GM12873 (cell line): ENCODE results near the gene ZYX.
A peak's percentile ranks its signal among the peaks of the same experiment; 100 is the strongest.

Experiments used
- TF ChIP-seq, protein P1 (sequence below): IDR thresholded peaks from 2 replicates; pipeline ENCODE4 v1.5.1; 2012; ENCODE audit warnings: low read depth, mild to moderate bottlenecking, moderate library complexity, low read length, control low read depth; ENCODE audit not compliant: insufficient read depth; ENCODE audit errors: missing control alignments

ZYX gene

DNA sequence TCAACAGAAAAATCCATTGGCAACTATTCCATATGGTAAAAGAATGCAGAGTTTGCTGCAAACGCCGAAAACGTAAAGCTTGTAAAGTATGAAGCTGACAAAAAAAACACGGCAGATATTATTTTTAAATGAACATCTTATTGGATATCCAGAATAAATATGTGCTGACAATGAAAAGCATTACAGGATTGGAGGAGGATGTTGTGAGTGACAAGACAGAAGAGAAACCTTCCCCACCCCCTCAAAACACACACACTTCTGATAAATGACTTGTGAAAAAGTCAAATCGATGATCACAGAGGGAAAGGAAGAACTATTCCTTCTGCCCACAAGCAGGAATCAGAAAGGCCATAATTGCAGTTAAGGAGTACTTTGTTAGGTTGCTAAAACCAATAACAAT lies 33.2 kb upstream of the ZYX start:
- TF ChIP-seq, protein P1, sequence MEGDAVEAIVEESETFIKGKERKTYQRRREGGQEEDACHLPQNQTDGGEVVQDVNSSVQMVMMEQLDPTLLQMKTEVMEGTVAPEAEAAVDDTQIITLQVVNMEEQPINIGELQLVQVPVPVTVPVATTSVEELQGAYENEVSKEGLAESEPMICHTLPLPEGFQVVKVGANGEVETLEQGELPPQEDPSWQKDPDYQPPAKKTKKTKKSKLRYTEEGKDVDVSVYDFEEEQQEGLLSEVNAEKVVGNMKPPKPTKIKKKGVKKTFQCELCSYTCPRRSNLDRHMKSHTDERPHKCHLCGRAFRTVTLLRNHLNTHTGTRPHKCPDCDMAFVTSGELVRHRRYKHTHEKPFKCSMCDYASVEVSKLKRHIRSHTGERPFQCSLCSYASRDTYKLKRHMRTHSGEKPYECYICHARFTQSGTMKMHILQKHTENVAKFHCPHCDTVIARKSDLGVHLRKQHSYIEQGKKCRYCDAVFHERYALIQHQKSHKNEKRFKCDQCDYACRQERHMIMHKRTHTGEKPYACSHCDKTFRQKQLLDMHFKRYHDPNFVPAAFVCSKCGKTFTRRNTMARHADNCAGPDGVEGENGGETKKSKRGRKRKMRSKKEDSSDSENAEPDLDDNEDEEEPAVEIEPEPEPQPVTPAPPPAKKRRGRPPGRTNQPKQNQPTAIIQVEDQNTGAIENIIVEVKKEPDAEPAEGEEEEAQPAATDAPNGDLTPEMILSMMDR: no peak

DNA sequence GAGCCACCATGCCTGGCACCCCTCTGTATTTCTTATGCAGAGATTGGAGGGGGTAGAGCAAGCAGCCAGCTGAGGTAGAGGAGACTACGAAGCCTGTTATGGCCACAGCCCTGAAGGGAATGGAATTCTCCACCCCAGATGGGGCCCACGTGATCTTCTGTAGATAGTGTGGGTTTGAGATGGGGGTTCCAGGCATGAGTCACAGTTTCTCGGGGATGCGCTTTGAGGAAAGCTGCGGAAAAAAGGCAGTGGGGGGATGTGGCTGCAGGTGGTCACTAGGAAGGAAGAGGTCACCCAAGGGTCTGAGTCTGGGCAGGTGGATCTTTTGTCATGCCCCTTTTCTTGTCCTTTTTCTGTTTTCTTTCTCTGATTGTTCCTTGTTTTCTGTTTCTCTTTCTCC lies 30.1 kb upstream of the ZYX start:
- TF ChIP-seq, protein P1: no peak

DNA sequence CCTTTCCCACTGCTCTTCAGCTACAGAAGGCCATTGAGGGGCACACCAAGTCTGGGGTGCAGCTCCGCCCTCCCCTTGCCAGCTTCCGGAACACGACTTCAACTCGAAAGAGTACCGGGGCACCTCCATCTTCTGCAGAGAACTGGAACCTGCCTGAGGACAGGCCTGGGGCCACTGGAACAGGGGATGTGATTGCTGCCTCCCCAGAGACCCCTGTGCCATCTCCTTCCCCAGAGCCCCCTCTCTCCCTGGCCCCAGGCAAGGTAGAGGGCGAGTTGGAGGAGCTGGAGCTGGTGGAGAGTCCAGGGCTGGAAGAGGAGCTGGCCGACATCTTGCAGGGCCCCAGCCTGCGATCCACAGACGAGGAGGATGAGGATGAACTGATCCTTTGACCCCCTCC lies 29.6 kb upstream of the ZYX start:
- TF ChIP-seq, protein P1: no peak

DNA sequence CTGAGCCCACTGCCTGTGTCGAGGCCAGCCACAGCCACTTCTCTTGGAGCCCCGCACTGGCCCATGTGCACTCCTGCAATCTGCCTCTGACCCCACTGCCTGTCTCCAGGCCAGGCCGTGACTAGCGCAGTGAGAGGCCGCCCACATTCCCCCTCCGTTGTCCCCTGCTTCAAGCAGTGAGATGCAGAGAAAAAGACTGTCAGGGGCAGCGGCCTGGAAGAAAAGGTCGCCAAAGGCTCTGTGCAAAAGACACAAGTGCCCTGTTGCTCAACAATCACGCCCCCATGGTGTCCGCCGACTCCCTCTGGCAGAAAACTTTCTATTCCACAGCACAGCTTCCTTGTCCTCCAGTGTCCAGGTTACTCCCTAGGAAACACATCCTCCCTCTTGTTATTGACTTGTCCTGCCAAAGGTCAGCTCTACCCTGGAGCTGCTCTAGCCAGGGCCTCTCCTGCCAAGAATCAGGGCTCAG lies 28.6 kb upstream of the ZYX start:
- TF ChIP-seq, protein P1: no peak

DNA sequence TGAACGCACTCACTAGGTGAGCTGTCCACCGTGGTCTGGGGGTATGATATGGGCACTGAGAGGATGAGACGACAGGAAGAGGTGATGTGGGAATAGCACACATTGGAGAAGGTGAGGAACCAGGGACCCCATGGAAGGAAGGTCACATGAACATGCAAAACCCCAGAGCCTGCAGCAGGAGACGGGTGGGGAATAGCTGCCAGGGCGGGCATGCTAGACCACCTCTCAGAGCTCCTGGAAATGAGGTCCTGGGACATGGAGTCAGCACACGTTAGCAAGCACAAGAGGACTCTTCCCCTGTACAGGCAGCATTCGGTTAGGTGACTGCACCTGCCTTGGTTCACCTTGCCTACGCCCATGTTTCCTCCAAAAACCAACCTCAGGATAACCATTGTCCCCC lies 26.8 kb upstream of the ZYX start:
- TF ChIP-seq, protein P1: no peak

DNA sequence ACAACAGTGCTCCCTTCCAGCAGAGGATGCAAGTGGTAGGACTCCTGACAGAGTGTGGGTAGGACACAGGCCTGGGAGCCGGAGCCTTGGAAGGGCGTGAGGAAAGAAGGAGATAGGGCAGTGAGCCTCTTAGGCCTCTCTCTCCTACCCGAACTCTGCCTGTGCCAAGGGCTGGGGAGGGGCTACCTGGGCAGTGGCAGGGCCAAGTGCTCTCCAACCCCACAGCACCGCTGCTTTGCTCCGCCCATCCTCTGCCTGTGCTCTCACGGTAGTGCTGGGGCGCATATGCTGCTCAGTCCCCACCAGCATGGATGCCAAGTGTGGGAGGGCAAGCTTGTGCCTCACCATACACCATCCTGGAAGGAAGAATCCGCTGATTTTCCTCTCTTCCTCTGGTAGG lies 26.2 kb upstream of the ZYX start:
- TF ChIP-seq, protein P1: no peak

DNA sequence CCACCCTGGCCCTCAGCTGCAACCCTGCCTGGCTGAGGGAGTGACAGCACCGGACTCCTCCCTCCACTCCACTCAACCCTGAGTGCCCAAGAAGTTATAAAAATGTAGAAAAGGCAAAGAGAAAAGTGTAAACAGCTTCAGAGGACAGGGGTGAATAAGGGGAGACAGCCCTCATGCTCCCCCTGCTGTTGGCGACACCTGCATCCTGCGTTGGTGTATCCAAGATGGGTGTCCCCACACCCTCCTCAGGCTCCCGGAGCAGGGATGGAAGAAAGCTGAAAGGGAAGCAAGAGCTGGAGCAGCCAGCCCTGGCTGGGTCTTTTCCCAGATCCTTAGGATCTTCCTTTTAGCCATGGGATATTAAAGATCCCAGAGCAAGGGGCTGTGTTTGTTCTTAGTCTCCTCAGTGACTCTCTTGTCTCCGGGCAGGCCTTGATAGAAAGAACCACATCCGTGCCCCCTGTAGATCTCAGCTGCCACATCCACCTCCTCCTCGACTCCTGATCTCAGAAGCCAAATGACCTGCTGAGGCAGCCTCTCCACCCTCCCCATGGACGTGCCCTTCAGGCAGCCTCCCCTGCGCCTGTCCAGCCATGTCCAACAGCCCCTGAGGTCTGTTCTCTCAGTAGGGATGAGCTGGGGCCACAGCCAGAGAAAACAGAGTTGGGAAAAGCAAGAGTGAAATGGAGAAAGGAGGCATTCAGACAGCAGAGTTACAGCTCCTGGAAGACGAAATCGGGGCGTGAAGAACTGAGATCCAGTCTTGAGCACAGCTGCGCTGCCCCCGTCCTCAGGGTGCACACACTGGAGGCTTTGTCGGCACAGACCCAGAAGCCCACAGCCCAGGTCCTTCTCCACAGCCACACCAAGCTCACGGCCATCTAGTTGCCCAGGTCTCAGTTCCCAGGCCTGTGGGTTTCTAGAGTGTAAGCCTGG lies 25.4 kb upstream of the ZYX start:
- TF ChIP-seq, protein P1: peak; percentile 22
